ENCODE results near the gene GPR155.

DNA sequence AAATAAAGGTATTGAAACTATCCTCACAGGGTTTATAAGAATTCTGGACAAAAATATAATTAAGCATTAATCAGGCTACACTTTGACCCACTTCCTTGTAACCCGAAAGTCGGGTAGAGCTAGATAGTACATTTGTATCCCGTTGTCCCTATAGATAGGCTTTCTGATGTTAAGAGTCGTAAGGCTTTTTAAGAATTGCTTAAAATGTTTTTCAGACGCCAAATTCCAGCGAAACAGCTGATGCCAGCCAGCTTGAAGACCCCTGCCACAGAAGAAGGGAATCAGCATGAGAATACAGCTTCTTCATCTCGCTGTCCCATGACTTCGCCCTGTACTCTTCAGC, 962 bp upstream of the GPR155 start:
- TF ChIP-seq, protein P1, sequence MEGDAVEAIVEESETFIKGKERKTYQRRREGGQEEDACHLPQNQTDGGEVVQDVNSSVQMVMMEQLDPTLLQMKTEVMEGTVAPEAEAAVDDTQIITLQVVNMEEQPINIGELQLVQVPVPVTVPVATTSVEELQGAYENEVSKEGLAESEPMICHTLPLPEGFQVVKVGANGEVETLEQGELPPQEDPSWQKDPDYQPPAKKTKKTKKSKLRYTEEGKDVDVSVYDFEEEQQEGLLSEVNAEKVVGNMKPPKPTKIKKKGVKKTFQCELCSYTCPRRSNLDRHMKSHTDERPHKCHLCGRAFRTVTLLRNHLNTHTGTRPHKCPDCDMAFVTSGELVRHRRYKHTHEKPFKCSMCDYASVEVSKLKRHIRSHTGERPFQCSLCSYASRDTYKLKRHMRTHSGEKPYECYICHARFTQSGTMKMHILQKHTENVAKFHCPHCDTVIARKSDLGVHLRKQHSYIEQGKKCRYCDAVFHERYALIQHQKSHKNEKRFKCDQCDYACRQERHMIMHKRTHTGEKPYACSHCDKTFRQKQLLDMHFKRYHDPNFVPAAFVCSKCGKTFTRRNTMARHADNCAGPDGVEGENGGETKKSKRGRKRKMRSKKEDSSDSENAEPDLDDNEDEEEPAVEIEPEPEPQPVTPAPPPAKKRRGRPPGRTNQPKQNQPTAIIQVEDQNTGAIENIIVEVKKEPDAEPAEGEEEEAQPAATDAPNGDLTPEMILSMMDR (conservative IDR thresholded peaks at IDR 0.05; ENCODE audit: low read depth in 2 of 2): no peak
- no peak for TF ChIP-seq STAT1 (IDR thresholded peaks at IDR 0.05; ENCODE audit: unreplicated experiment)
- TF ChIP-seq, protein P2, sequence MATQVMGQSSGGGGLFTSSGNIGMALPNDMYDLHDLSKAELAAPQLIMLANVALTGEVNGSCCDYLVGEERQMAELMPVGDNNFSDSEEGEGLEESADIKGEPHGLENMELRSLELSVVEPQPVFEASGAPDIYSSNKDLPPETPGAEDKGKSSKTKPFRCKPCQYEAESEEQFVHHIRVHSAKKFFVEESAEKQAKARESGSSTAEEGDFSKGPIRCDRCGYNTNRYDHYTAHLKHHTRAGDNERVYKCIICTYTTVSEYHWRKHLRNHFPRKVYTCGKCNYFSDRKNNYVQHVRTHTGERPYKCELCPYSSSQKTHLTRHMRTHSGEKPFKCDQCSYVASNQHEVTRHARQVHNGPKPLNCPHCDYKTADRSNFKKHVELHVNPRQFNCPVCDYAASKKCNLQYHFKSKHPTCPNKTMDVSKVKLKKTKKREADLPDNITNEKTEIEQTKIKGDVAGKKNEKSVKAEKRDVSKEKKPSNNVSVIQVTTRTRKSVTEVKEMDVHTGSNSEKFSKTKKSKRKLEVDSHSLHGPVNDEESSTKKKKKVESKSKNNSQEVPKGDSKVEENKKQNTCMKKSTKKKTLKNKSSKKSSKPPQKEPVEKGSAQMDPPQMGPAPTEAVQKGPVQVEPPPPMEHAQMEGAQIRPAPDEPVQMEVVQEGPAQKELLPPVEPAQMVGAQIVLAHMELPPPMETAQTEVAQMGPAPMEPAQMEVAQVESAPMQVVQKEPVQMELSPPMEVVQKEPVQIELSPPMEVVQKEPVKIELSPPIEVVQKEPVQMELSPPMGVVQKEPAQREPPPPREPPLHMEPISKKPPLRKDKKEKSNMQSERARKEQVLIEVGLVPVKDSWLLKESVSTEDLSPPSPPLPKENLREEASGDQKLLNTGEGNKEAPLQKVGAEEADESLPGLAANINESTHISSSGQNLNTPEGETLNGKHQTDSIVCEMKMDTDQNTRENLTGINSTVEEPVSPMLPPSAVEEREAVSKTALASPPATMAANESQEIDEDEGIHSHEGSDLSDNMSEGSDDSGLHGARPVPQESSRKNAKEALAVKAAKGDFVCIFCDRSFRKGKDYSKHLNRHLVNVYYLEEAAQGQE (IDR thresholded peaks at IDR 0.05; ENCODE audit: unreplicated experiment): no peak
